K562 (cell line): ENCODE data around the gene PRRT1. TPM values are rescaled to one million over a fixed set of nuclear protein-coding genes. Genes with fewer than 3 reads are reported as not detected.

Source experiments
- ATAC-seq: fragments of 200-7000 bp; cut with Tn5 transposase; 3 replicates; pipeline ENCODE4 v1.9.1; 2020; ENCODE audit warnings: moderate library complexity
- BruUV-seq: library from RNA; stranded (reverse); fragments of 400-500 nt; replicated peaks from 2 replicates; lab custom pipeline; 2021; lab: Mats Ljungman, UMichigan
- CTCF ChIA-PET: fragments of 300-600 bp; formaldehyde crosslinking; extraction: SDS; loops from one replicate; lab custom pipeline; 2021; ENCODE audit warnings: low intra/inter-chr PET ratio; lab: Yijun Ruan, JAX
- POLR2A ChIA-PET: fragments of 300-600, 350-650 bp; sonication (Branson Sonifier 250); formaldehyde crosslinking; extraction: SDS; loops from one replicate; lab custom pipeline; 2021; ENCODE audit warnings: antibody characterized with exemption, inconsistent platforms; lab: Yijun Ruan, JAX
- DNase-seq, 4 experiments: peaks; one replicate each; pipeline versions ENCODE4 v3.0.0 to v3.0.0-alpha.2; 2011 to 2018; ENCODE audit warnings: low spot score in 3 of 4, mixed read lengths in 3 of 4; ENCODE audit errors: extremely low read depth in 1 of 4
- FAIRE-seq: peaks from 2 replicates; lab custom pipeline; 2011; peaks lifted over from hg19 to GRCh38; lab: Jason Lieb, UNC
- H2AFZ ChIP-seq: 2 replicates; pipeline ENCODE4 v1.6.0; 2011; ENCODE audit warnings: low read depth, low read length, control low read depth, inconsistent platforms
- H3K27ac ChIP-seq: fragments of 200-600 bp; 3 replicates; pipeline ENCODE4 v1.8.0; 2011; ENCODE audit warnings: low read depth, mild to moderate bottlenecking, control low read depth, inconsistent platforms, low read length, moderate library complexity, mixed read lengths; ENCODE audit errors: extremely low read depth
- H3K27me3 ChIP-seq, 2 experiments: fragments of 300-600 bp in 1 of 2; 2 replicates in 1 of 2; 3 replicates in 1 of 2; pipeline versions ENCODE4 v1.6.0 to v1.8.0; 2011; ENCODE audit warnings: inconsistent platforms in 2 of 2, low read length in 2 of 2, mild to moderate bottlenecking in 1 of 2, mixed read lengths in 1 of 2, moderate library complexity in 1 of 2; ENCODE audit not compliant: control insufficient read depth in 2 of 2, insufficient read depth in 2 of 2
- H3K36me3 ChIP-seq: fragments of 300-600 bp; 3 replicates; pipeline ENCODE4 v1.8.0; 2011; ENCODE audit warnings: mild to moderate bottlenecking, low read length, inconsistent platforms; ENCODE audit not compliant: control insufficient read depth, insufficient read depth
- H3K4me1 ChIP-seq, 2 experiments: fragments of 200-600 bp in 1 of 2; replicated peaks in 1 of 2; 2 replicates in 1 of 2; 3 replicates in 1 of 2; pipeline versions ENCODE4 v1.5.1 to v1.8.0; 2011; ENCODE audit warnings: inconsistent platforms in 2 of 2, low read length in 2 of 2, mild to moderate bottlenecking in 1 of 2, mixed read lengths in 1 of 2, moderate library complexity in 1 of 2; ENCODE audit not compliant: control insufficient read depth in 2 of 2, insufficient read depth in 2 of 2
- H3K4me2 ChIP-seq: 2 replicates; pipeline ENCODE4 v1.6.1; 2011; ENCODE audit warnings: low read length, control low read depth, inconsistent platforms, mixed read lengths; ENCODE audit not compliant: insufficient read depth
- H3K4me3 ChIP-seq: fragments of 200-600 bp; sonication (generic), shearing (Covaris generic); 2 replicates; pipeline ENCODE4 v1.5.1; 2016; ENCODE audit warnings: control low read depth, inconsistent platforms
- H3K79me2 ChIP-seq: fragments of 200-600 bp; 3 replicates; pipeline ENCODE4 v1.8.0; 2011; ENCODE audit warnings: low read length, inconsistent platforms; ENCODE audit not compliant: control insufficient read depth, insufficient read depth
- H3K9ac ChIP-seq, 2 experiments: 2 replicates each; pipeline versions ENCODE4 v1.6.0 to v1.6.1; 2011; ENCODE audit warnings: low read depth in 2 of 2, low read length in 2 of 2, control low read depth in 1 of 2, inconsistent platforms in 1 of 2, mild to moderate bottlenecking in 1 of 2, mixed read lengths in 1 of 2; ENCODE audit not compliant: insufficient read depth in 1 of 2
- H3K9me1 ChIP-seq: one replicate; pipeline ENCODE4 v1.6.0; 2011; ENCODE audit warnings: inconsistent platforms, mild to moderate bottlenecking, low read length, moderate library complexity; ENCODE audit not compliant: control insufficient read depth, insufficient read depth
- H3K9me3 ChIP-seq: replicated peaks from 2 replicates; pipeline ENCODE4 v1.5.1; 2011; ENCODE audit warnings: low read depth, low read length, inconsistent platforms; ENCODE audit not compliant: control insufficient read depth, insufficient read depth
- H4K20me1 ChIP-seq: replicated peaks from 2 replicates; pipeline ENCODE4 v1.6.1; 2011; ENCODE audit warnings: low read length, inconsistent platforms, mixed read lengths; ENCODE audit not compliant: control insufficient read depth, insufficient read depth
- C11orf30 ChIP-seq: fragments of 450-650 bp; IDR thresholded peaks from 2 replicates; pipeline ENCODE4 v1.6.1; 2016; ENCODE audit warnings: low read depth, mild to moderate bottlenecking
- FOXP4 ChIP-seq: sonication (generic); formaldehyde crosslinking; IDR thresholded peaks from 2 replicates; pipeline ENCODE4 v1.8.0; 2022; ENCODE audit warnings: mild to moderate bottlenecking, missing genetic modification reagents, borderline replicate concordance
- MAFF ChIP-seq: IDR thresholded peaks from 2 replicates; pipeline ENCODE4 v1.6.1; 2012; ENCODE audit warnings: low read length, improper control_type of control experiment
- MAFG ChIP-seq: fragments of 450-650 bp; conservative IDR thresholded peaks from 2 replicates; pipeline ENCODE4 v1.6.1; 2016; ENCODE audit warnings: missing genetic modification characterization, missing compliant biosample characterization
- MAFK ChIP-seq: IDR thresholded peaks from 2 replicates; pipeline ENCODE4 v1.6.1; 2011; ENCODE audit warnings: low read length, improper control_type of control experiment
- SNIP1 ChIP-seq: fragments of 450-650 bp; IDR thresholded peaks from 2 replicates; pipeline ENCODE4 v1.7.1; 2017; ENCODE audit warnings: low read depth, mild to moderate bottlenecking
- ZNF316 ChIP-seq: fragments of 450-650 bp; IDR thresholded peaks from 2 replicates; pipeline ENCODE4 v1.6.1; 2016
- WGBS: fragments of 100-300 bp; shearing (Covaris generic); methylation state at CpG from one replicate; pipeline ENCODE4 v1.1.6; 2016; ENCODE audit warnings: low coverage, mixed read lengths; ENCODE audit not compliant: insufficient coverage; ENCODE audit errors: missing lambda C conversion rate; 5-methylcytosine and 5-hydroxymethylcytosine counted together
- in situ Hi-C: fragments of 300-500 bp; cut with MboI; formaldehyde crosslinking; loops from 4 replicates; pipeline ENCODE4 v1.15.0; 2018; ENCODE audit warnings: inconsistent platforms, mixed read lengths
- intact Hi-C: fragments of 100-400 bp; cut with micrococcal nuclease; formaldehyde crosslinking; loops from 2 replicates; pipeline ENCODE4 v1.14.2; 2022
- polyA plus RNA-seq, 8 experiments: library from polyadenylated mRNA; depleted of rRNA in 4 of 8; stranded (reverse) in 5 of 8; unstranded in 3 of 8; fragments of >200 nt; fragmentation: Nextera tagmentation in 2 of 8; fragmentation: Illumina TruSeq in 1 of 8; extraction: Ambion mirVana in 2 of 8; extraction: Trizol in 1 of 8; gene quantifications; 2 replicates each; pipeline versions ENCODE4 v1.2.1 to v1.2.3, GENCODE V29; 2011 to 2014; ENCODE audit warnings: inconsistent platforms in 1 of 8, missing spikeins in 1 of 8
- total RNA-seq, 7 experiments: library from RNA; depleted of rRNA in 6 of 7; stranded (reverse); fragments of >200 nt in 6 of 7; fragmentation: Illumina TruSeq in 2 of 7; extraction: Trizol in 2 of 7; gene quantifications; 2 replicates each; pipeline versions ENCODE4 v1.2.1 to v1.2.3, GENCODE V29; 2011 to 2021; ENCODE audit warnings: low replicate concordance in 1 of 7

The PRRT1 gene
- total and polyA plus RNA-seq, 9 of the 15 experiments (the other 6 are each of a cell fraction or from before 2014, with no cell fraction given): 0.14 to 3.5 (median 0.41) TPM

GRCh38 chr6:32156891-32157290 lies 5.2 kb upstream of the PRRT1 start:
- no peaks in the 10 kb centered on the region for H3K27me3 ChIP-seq
- peaks cover 44% of the 10 kb centered on the region for H3K79me2 ChIP-seq
- no peak for ATAC-seq
- H3K9me1 ChIP-seq: no peaks in the 10 kb centered on the region
- no peak for DNase-seq
- H4K20me1 ChIP-seq: no peaks in the 10 kb centered on the region
- BruUV-seq: no TSS peak
- H3K27ac ChIP-seq: no peak overlapping the region
- H2AFZ ChIP-seq: no peak overlapping the region
- ChIA-PET CTCF (no interaction called here), POLR2A (interaction anchor here (0.7 kb wide), 1 partner anchor 1081 kb away, joined by 3 read pairs; no protein-coding TSS in a partner anchor)
- no peak overlapping the region for H3K9ac ChIP-seq
- TF ChIP-seq ZNF316 (peak; percentile 80), MAFK (peak; percentile 55; the same call in 1 of the 2 replicates), C11orf30 (peak; percentile 75), FOXP4 (no peak), MAFF (peak; percentile 36; the same call in 1 of the 2 replicates), MAFG (tag) (peak; percentile 66), SNIP1 (no peak)
- no peak overlapping the region for H3K4me3 ChIP-seq
- intact Hi-C loops: no loop called here
- FAIRE-seq: no peak
- 94% methylated on average over 9 of the region's 9 CpGs for WGBS
- no peak overlapping the region for H3K4me2 ChIP-seq
- H3K9me3 ChIP-seq: no peaks in the 10 kb centered on the region
- peaks cover 46% of the 10 kb centered on the region for H3K36me3 ChIP-seq
- in situ Hi-C loops: no loop called here
- H3K4me1 ChIP-seq: peaks cover 25 to 42% of the 10 kb centered on the region in 2 experiments; a peak in 4 of 5 replicates
